Liver (tissue), 9 donors: ENCODE data around the gene HINT2. TPM values are rescaled to one million over a fixed set of nuclear protein-coding genes. Genes with fewer than 3 reads are reported as not detected.

ENCODE experiments used
- DNase-seq: peaks from one replicate; pipeline ENCODE4 v3.0.0-alpha.2; 2017; ENCODE audit warnings: low spot score
- H3K27ac ChIP-seq, 2 donors: one replicate each; pipeline ENCODE4 v1.7.0; 2013; ENCODE audit warnings: inconsistent platforms in 2 of 2, low read length in 2 of 2, control low read depth in 1 of 2, low read depth in 1 of 2, mild to moderate bottlenecking in 1 of 2
- H3K27me3 ChIP-seq, 4 donors: one replicate each; pipeline versions ENCODE4 v1.6.1 to v1.7.0; 2013; ENCODE audit warnings: low read length in 3 of 4, inconsistent platforms in 1 of 4, mild to moderate bottlenecking in 1 of 4, moderate library complexity in 1 of 4; ENCODE audit not compliant: control insufficient read depth in 4 of 4, insufficient read depth in 4 of 4
- H3K36me3 ChIP-seq, 4 donors: one replicate each; pipeline versions ENCODE4 v1.6.1 to v1.7.0; 2013; ENCODE audit warnings: low read length in 3 of 4, mild to moderate bottlenecking in 3 of 4, low read depth in 1 of 4, moderate library complexity in 1 of 4; ENCODE audit not compliant: control insufficient read depth in 4 of 4, insufficient read depth in 3 of 4
- H3K4me1 ChIP-seq, 4 donors: one replicate each; pipeline versions ENCODE4 v1.6.1 to v1.7.0; 2013; ENCODE audit warnings: low read length in 3 of 4, mild to moderate bottlenecking in 3 of 4, moderate library complexity in 1 of 4; ENCODE audit not compliant: control insufficient read depth in 4 of 4, insufficient read depth in 4 of 4
- H3K4me3 ChIP-seq, 3 donors: one replicate each; pipeline versions ENCODE4 v1.6.1 to v1.7.0; 2013; ENCODE audit warnings: low read length in 3 of 3, control low read depth in 1 of 3, low read depth in 1 of 3, mild to moderate bottlenecking in 1 of 3
- H3K9ac ChIP-seq, 2 donors: one replicate each; pipeline ENCODE4 v1.7.0; 2013; ENCODE audit warnings: low read length in 2 of 2, mild to moderate bottlenecking in 2 of 2, moderate library complexity in 2 of 2, control low read depth in 1 of 2, low read depth in 1 of 2
- H3K9me3 ChIP-seq, 4 donors: one replicate each; pipeline versions ENCODE4 v1.6.1 to v1.7.0; 2013; ENCODE audit warnings: low read length in 3 of 4; ENCODE audit not compliant: control insufficient read depth in 4 of 4
- ATF3 ChIP-seq: IDR thresholded peaks from 2 replicates; pipeline ENCODE4 v1.6.1; 2016; ENCODE audit warnings: antibody characterized with exemption
- CTCF ChIP-seq: fragments of 150-350 bp; IDR thresholded peaks from 2 replicates; pipeline ENCODE4 v1.5.1; 2017; ENCODE audit warnings: improper control_type of control experiment, low read depth, low read length; ENCODE audit not compliant: missing input control
- EGR1 ChIP-seq, 2 donors: IDR thresholded peaks; 2 replicates each; pipeline ENCODE4 v1.6.1; 2016 to 2018; ENCODE audit warnings: antibody characterized with exemption in 2 of 2, low read depth in 2 of 2
- FOXA1 ChIP-seq: IDR thresholded peaks from 2 replicates; pipeline ENCODE4 v1.6.1; 2016; ENCODE audit warnings: antibody characterized with exemption
- FOXA2 ChIP-seq: IDR thresholded peaks from 2 replicates; pipeline ENCODE4 v1.6.1; 2016; ENCODE audit warnings: antibody characterized with exemption
- GABPA ChIP-seq, 2 donors: IDR thresholded peaks in 1 of 2; conservative IDR thresholded peaks in 1 of 2; 2 replicates each; pipeline ENCODE4 v1.6.1; 2016; ENCODE audit warnings: antibody characterized with exemption in 2 of 2, mild to moderate bottlenecking in 1 of 2, moderate library complexity in 1 of 2
- HNF4G ChIP-seq: IDR thresholded peaks from 2 replicates; pipeline ENCODE4 v1.6.1; 2016; ENCODE audit warnings: antibody characterized with exemption
- JUND ChIP-seq, 2 donors: IDR thresholded peaks; 2 replicates each; pipeline ENCODE4 v1.6.1; 2016; ENCODE audit warnings: antibody characterized with exemption in 2 of 2
- MAX ChIP-seq: IDR thresholded peaks from 2 replicates; pipeline ENCODE4 v1.6.1; 2016; ENCODE audit warnings: antibody characterized with exemption
- NR2F2 ChIP-seq: IDR thresholded peaks from 2 replicates; pipeline ENCODE4 v1.6.1; 2016; ENCODE audit warnings: antibody characterized with exemption
- RAD21 ChIP-seq, 2 donors: IDR thresholded peaks; 2 replicates each; pipeline ENCODE4 v1.6.1; 2016; ENCODE audit warnings: antibody characterized with exemption in 2 of 2, mild to moderate bottlenecking in 2 of 2
- REST ChIP-seq: IDR thresholded peaks from 2 replicates; pipeline ENCODE4 v1.6.1; 2016; ENCODE audit warnings: antibody characterized with exemption, mild to moderate bottlenecking
- RXRA ChIP-seq, 2 donors: IDR thresholded peaks; 2 replicates each; pipeline ENCODE4 v1.6.1; 2017 to 2018; ENCODE audit warnings: antibody characterized with exemption in 2 of 2, mild to moderate bottlenecking in 1 of 2
- TAF1 ChIP-seq: conservative IDR thresholded peaks from 2 replicates; pipeline ENCODE4 v1.6.1; 2016; ENCODE audit warnings: antibody characterized with exemption, mild to moderate bottlenecking
- YY1 ChIP-seq: IDR thresholded peaks from 2 replicates; pipeline ENCODE4 v1.6.1; 2016; ENCODE audit warnings: antibody characterized with exemption, mild to moderate bottlenecking
- WGBS: extraction: QIAGEN DNeasy Blood & Tissue Kit; methylation state at CpG from one replicate; pipeline ENCODE4 v1.1.7; 2013; 5-methylcytosine and 5-hydroxymethylcytosine counted together
- polyA plus RNA-seq, 2 donors: library from polyadenylated mRNA; stranded (reverse) in 1 of 2; unstranded in 1 of 2; fragments of 200-250 nt in 1 of 2; fragments of >200 nt in 1 of 2; fragmentation: Nextera tagmentation in 1 of 2; extraction: Ambion mirVana in 1 of 2; gene quantifications; one replicate each; pipeline versions ENCODE4 v1.2.1 to v1.2.3, GENCODE V29; 2013 to 2015
- total RNA-seq, 2 donors: library from RNA; depleted of rRNA; stranded (reverse); fragments of >200 nt; gene quantifications; one replicate each; pipeline ENCODE4 v1.2.3, GENCODE V29; 2014
- donor health status: healthy.
- donor health status: healthy.
- donor health status: healthy.
- donor health status: healthy.
- donor health status: healthy.

HINT2 gene
- total and polyA plus RNA-seq, 4 donors = 34.3 to 176 (median 76.1) TPM

GRCh38 chr9:35858458-35858857, 43.6 kb upstream of the HINT2 start:
- H3K9me3 ChIP-seq = no peaks in the 10 kb centered on the region
- WGBS = 86% methylated on average over 5 of the region's 5 CpGs
- no peak for TF ChIP-seq FOXA1
- no peak for TF ChIP-seq MAX
- TF ChIP-seq HNF4G = no peak
- no peak for TF ChIP-seq JUND (IDR thresholded peaks at IDR 0.05)
- TF ChIP-seq TAF1 = no peak
- TF ChIP-seq RAD21 (IDR thresholded peaks at IDR 0.05) = no peak
- no peak for TF ChIP-seq FOXA2

GRCh38 chr9:35856882-35857281, 42.0 kb upstream of the HINT2 start:
- Histone ChIP-seq H3K27me3 (no peaks in the 10 kb centered on the region), H3K36me3 (no peaks in the 10 kb centered on the region), H3K9ac (no peak overlapping the region), H3K4me3 (no peak overlapping the region), H3K4me1 (no peaks in the 10 kb centered on the region), H3K27ac (no peak overlapping the region), H3K9me3 (no peaks in the 10 kb centered on the region)
- TF ChIP-seq HNF4G = no peak
- TF ChIP-seq RXRA (IDR thresholded peaks at IDR 0.05) = no peak
- no peak for TF ChIP-seq JUND (IDR thresholded peaks at IDR 0.05)
- TF ChIP-seq GABPA (IDR thresholded peaks at IDR 0.05 in 1 of 2, conservative IDR thresholded peaks at IDR 0.05 in 1 of 2) = no peak
- peak; percentile 14 for DNase-seq
- 92% methylated on average over 5 of the region's 5 CpGs for WGBS

More at GRCh38 chr9:35858458-35858857, 43.6 kb upstream of the HINT2 start:
- Histone ChIP-seq H3K27me3 (peaks cover 0 to under 1% (median 0%) of the 10 kb centered on the region in 4 donors), H3K4me3 (no peak overlapping the region), H3K27ac (no peak overlapping the region), H3K9ac (no peak overlapping the region), H3K4me1 (no peaks in the 10 kb centered on the region), H3K36me3 (no peaks in the 10 kb centered on the region)
- no peak for DNase-seq

- no peak overlapping the region for H3K9ac ChIP-seq
- no peak overlapping the region for H3K27ac ChIP-seq
- TF ChIP-seq REST = no peak
- no peak for TF ChIP-seq RXRA (IDR thresholded peaks at IDR 0.05)
- TF ChIP-seq YY1 = no peak
- no peak for TF ChIP-seq ATF3
- TF ChIP-seq GABPA (IDR thresholded peaks at IDR 0.05 in 1 of 2, conservative IDR thresholded peaks at IDR 0.05 in 1 of 2) = no peak
- no peak for TF ChIP-seq TAF1
- TF ChIP-seq MAX = no peak
- no peak for TF ChIP-seq FOXA1
- TF ChIP-seq EGR1 (IDR thresholded peaks at IDR 0.05; ENCODE audit: low read depth in 2 of 2) = no peak
- no peak for TF ChIP-seq RAD21 (IDR thresholded peaks at IDR 0.05)
- TF ChIP-seq NR2F2 = no peak
- no peak for TF ChIP-seq CTCF
- H3K27me3 ChIP-seq = no peaks in the 10 kb centered on the region
- WGBS = 80% methylated on average over 3 of the region's 3 CpGs
- no peaks in the 10 kb centered on the region for H3K4me1 ChIP-seq
- peak; percentile 27 for DNase-seq
- no peaks in the 10 kb centered on the region for H3K36me3 ChIP-seq
- H3K9me3 ChIP-seq = no peaks in the 10 kb centered on the region
- H3K4me3 ChIP-seq = no peak overlapping the region
Measured at GRCh38 chr9:35856206-35856605, 41.4 kb upstream of the HINT2 start.
